T47D (cell line): Measurements from ENCODE around the gene KMT2C.
"Not testable (repeated sequence)": the region's sequence is repeated elsewhere in the genome, so short reads cannot be mapped to it uniquely, and the experiment has no call there.

Source experiments
- DNase-seq, 2 experiments: peaks; one replicate each; pipeline versions ENCODE4 v3.0.0 to v3.0.0-alpha.2; 2011 to 2012; ENCODE audit warnings: low read depth in 1 of 2, low spot score in 1 of 2
- JUND ChIP-seq: IDR thresholded peaks from 2 replicates; pipeline ENCODE4 v1.6.1; 2012; ENCODE audit warnings: low read depth
- in situ Hi-C: cut with HindIII; loops from 2 replicates; pipeline ENCODE4 v1.10.0; 2016; ENCODE audit warnings: low sequenced_read_pairs, low pct_unique_long_range_greater_than_20kb

Gene KMT2C

DNA sequence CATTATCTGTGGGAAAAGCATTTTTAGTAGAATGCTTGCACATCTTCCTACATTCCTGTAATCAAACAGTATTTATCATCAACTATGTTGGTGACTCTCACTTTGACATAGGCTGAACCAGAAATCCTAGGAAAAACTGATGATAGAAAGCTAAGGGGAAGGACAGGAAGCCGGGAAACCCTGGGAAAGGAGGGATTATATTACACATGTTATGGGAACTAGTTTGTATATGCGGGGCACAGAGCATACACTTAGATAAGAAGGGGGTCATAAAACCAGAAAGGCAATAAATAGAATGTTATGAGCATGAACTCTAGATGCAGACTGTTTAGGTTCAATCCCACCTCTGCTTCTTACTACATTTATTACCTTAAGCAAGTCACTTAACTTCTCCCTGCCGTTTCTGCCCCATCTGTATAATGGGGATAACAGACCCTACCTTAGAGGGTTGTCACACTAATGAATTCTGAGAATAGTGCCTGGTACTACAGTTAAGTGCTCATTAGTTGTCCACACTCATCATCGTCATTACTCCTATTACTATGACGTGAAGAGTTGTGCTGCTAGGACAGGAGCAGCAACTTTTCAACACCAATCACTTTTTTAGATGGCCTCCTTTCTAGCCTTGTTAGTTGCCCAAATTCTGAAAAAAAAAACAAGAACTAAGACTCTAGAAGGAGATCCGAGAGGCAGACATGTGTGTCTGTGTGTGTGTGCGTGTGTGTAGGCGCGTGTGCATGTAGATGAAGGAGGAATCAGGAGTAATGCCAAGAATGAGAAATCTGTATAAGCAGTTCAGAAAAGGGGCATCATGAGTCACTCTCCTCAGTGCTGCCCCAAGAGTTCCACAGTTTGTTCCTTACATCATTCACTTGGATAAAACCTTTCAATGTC lies 52.2 kb downstream of the KMT2C start:
- in situ Hi-C loops = no loop called here
- no peak for TF ChIP-seq JUND
- no peak for DNase-seq

DNA sequence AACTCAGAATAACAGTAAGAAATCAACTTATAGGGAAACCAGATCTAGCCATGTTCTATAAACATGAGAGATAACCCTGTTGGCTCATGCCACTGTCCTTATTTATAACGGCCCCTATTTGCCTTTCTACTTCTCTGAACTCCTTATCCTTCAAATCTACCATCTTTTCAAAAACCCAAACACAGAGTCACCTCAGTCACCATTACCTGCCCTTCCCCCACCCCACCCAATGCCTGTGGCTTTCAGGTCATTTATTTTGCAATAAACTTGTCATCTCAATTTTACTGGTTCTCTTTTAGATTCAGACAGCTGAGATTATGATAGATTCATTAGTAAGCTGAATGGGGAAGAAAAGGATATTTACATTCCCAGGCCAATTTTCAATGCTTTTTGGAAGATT lies 53.6 kb downstream of the KMT2C start:
- no peak for TF ChIP-seq JUND
- in situ Hi-C loops = no loop called here
- no peak for DNase-seq

DNA sequence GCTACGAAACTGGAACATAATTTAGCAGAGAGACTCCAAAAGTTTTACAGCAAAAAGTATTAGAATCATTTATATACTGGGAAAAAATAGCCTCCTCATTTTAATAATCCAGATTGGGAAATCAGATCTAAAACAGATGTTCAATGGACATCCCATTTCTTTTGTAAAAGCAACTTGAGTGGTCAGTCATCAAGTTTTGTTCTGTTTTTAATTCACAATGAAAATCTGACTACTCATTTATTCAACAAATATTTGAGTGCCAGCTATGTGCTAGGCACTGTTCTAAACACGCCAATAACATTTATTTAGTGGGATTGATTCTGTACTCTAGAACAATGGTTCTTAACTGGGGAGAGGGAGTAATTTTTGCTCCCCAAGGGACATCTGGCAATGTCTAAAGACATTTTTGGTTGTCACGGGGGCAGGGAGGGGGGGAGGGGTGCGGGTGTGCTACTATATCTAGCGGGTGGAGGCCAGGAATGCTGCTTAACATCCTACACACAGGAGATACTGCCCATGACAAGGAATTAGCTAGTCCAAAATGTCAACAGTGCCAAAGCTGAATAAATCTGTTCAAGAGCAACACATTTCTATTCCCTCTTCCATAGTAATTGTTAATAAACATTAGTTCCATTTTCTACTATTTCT lies 54.7 kb downstream of the KMT2C start:
- DNase-seq, in situ Hi-C loops: not testable (repeated sequence)

DNA sequence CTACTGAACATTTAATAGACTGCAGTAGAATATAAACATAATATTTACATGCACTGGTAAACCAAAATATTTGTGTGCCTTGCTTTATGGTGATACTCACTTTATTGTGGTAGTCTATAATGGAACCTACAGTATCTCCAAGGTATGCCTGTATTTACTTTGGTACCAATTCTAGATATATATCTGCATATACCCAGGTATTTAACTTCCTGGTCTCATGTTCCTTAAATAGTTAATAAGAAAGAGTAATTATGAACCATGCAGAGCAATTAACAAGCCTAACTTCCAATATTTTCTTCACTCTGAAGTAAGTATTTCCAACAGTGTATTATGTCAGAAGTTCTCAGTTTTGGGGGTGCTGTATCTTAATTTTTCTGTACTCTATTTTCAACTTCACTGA lies 57.3 kb downstream of the KMT2C start:
- DNase-seq, in situ Hi-C loops: not testable (repeated sequence)

DNA sequence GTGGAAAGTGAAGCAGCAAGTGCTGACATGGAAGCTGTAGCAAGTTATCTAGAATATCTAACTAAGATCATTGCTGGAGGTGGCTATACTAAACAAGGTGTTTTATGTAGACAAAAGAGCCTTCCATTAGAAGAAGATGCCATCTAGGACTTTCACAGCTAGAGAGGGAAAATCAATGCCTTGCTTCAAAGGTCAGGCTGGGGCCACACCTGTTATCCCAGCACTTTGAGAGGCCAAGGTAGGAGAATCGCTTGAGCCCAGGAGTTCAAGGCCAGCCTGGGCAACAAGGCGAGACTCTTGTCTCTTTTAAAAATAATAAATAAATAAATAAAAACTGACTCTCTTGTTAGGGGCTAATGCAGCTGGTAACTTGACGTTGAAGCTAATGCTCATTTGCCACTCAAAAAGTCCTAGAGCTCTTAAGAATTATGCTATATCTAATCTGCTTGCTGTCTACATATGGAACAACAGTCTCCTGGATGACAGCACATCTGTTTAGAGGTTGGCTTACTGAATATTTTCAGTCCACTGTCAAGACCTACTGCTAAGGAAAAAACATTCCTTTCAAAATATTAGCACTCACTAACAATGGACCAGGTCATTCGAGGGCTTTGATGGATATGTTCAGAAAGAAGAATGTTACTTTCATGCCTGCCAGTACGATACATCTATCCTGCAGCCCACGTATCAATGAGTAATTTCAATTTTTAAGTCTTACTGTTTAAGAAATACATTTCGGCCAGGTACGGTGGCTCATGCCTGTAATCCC lies 58.9 kb downstream of the KMT2C start:
- DNase-seq, in situ Hi-C loops: not testable (repeated sequence)

DNA sequence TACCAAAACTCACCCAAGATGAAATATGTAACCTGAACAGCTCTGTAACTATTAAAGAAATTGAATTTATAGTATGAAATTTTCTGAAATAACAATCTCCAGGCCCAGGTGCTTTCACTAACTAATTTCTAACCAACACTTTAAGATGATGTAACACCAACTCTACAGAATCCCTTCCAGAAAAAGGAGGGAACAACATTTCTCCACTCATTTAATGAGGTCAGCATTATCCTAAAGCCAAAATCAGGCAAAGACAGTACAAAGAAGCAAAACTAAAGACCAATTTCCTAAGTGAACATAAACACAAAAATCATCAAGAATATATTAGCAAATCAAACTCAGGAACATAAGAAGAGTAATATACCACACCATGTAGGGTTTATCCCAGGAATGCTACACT lies 65.5 kb downstream of the KMT2C start:
- no peak for DNase-seq
- no peak for TF ChIP-seq JUND
- in situ Hi-C loops = no loop called here

DNA sequence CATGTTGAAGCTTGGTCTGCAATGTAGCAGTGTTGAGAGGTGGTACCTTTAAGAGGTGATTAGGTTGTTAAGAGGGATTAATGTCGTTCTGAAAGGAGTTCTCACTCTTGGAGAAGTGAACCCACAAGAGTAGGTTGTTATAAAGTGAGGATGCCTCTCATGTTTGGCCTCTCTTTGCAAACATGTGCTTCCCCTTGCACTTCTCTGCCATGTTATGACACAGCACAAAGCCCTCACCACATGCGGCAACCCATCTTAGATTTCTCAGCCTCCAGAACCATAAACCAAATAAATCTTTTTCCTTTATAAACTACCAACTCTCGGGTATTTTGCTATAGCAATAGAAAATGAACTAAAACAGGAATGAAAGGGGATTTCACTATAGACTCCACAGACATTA lies 66.3 kb downstream of the KMT2C start:
- TF ChIP-seq JUND = no peak
- no peak for DNase-seq
- in situ Hi-C loops = no loop called here

DNA sequence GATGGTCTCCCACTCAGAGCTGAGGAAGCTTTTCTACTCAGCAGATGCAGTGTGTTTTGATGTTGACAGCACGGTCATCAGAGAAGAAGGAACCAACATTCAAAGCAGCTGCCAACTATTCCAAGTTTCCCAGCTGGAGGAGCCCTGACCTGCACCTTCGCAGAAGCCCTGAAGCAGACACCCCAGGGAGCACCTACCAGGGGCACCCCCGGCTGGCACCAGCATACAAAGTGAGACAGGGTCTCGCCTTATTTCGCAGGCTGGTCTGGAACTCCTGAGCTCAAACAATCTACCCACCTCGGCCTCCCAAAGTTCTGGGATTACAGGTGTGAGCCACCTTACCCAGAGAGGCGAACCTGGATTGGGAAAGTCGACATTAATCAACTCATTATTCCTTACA lies 68.6 kb downstream of the KMT2C start:
- no peak for TF ChIP-seq JUND
- in situ Hi-C loops = no loop called here
- DNase-seq = no peak

DNA sequence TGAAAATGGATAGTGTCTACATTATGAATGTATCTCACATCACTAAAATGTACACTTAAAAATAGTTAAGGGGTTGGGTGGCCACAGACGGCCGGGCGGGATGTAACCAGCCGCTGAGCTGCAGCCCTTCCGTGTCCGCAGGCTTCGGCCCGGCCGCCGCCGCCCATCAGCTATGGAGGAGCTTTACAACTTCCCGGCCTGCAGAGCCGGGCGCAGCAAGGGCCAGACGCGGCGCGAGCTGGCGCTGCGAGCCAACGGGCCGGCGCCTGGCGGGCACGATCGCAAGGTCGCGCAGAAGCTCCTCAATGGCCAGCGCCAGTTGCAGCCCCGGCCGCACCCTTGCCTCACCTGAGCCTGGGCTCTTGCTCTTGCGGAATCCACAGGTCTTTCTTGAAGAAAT lies 69.1 kb downstream of the KMT2C start:
- no peak for DNase-seq
- in situ Hi-C loops = no loop called here
- TF ChIP-seq JUND = no peak

DNA sequence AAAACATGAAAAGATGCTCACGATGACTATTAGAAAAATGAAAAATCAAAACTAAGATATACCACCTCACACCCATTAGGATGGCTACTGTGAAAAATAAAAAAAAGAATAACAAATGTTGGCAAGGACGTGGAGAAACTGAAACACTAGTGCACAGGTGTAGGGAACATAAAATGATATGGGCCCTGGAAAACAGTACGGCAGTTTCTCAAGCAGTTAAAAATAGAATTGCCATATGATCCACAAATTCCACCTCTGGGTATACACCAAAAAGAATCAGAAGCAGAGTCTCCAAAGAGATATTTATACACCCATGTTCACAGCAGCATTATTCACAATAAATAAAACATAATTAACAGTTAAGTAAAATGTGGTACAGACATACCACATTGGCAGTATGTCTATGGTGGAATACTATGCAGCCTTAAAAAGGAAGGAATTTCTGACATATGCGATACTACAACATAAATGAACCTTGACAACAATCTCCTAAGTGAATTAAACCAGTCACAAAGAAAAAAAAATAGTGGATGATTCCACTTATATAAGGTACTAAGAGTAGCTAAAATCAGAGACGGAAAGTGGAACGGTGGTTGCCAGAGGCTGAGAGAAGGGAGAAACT lies 69.7 kb downstream of the KMT2C start:
- in situ Hi-C loops = no loop called here
- TF ChIP-seq JUND = no peak
- no peak for DNase-seq

DNA sequence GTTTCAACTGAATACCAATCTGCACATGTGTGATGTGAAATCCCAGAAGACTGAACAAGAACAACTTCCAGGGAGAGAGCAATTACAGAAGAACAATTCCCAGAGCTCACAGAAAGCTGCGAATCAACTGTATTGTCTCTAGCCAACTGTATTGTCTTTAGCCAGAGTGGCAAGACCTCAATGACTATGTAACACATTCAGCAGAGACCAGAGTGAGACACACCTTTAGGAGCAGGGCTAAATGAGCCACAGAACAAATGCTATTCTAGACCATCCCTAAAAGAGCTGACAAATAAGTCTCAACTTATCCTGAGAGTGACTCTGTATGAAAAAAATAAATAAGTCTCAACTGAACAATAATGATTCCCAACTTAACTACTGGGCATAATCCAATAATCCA lies 72.0 kb downstream of the KMT2C start:
- DNase-seq = no peak
- TF ChIP-seq JUND = no peak
- in situ Hi-C loops = no loop called here

DNA sequence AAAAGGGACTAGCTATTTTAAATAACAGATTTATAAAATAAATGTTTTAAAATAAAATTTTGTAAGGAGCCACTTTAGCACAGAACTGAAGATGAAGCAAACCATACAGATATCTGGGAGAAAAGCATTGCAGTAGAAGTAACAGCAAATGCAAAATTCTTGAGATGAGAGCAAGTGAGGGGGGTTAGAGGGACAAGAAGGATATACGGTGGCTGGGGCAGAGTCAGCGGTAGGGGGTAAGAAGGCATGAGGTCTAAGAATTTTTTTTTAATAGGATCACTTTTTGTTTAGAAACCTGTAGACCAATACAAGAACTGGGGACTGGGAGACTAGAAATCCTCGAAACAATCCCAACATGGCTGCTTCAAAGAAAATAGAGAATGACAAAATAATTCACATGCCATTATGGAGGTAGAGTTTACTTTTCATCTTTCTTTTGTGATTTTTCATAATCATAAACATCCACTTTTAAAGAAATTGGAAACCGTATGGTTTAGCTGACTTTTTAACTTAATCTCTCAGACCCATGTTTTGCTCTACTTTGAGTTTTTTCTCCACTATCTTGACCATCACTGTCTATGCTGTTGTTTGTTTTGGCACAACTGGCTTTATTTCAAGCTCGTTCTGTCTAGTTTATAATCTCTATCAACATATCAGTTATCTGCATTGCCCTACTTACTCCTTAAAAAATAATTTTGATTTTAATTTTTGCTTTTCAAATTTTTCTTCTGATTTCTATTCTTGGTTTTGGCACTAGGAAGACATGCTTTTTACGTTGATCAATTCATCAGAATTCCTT lies 73.5 kb downstream of the KMT2C start:
- DNase-seq = no peak
- in situ Hi-C loops = no loop called here
- no peak for TF ChIP-seq JUND
